PC-9 (cell line): ENCODE measurements around the gene C10orf143. TPM values are rescaled to one million over a fixed set of nuclear protein-coding genes. Genes with fewer than 3 reads are reported as not detected.

ENCODE experiments used
- BruUV-seq: library from RNA; stranded (reverse); fragments of 400-500 nt; replicated peaks from 2 replicates; lab custom pipeline; 2021; lab: Mats Ljungman, UMichigan
- CTCF ChIA-PET: fragments of 300-600 bp; sonication (Branson Sonifier 250); formaldehyde crosslinking; loops from one replicate; lab custom pipeline; 2022; ENCODE audit warnings: antibody characterized with exemption; lab: Charles Lee
- POLR2A ChIA-PET: fragments of 300-600 bp; sonication (Branson Sonifier 250); formaldehyde crosslinking; loops from one replicate; lab custom pipeline; 2022; ENCODE audit warnings: antibody characterized with exemption; ENCODE audit not compliant: unreplicated experiment; lab: Charles Lee
- DNase-seq, 2 experiments: peaks; one replicate each; pipeline versions ENCODE4 v3.0.0 to v3.0.0-alpha.2; 2015 to 2022; ENCODE audit warnings: mixed read lengths in 1 of 2
- H2AFZ ChIP-seq: fragments of 200-600 bp; sonication (generic); 2 replicates; pipeline ENCODE4 v1.8.1; 2017; ENCODE audit warnings: antibody characterized with exemption
- H3F3A ChIP-seq: fragments of 200-600 bp; sonication (generic); 2 replicates; pipeline ENCODE4 v1.8.1; 2017; ENCODE audit warnings: antibody characterized with exemption, mild to moderate bottlenecking, low read depth; ENCODE audit not compliant: insufficient read depth
- H3K27ac ChIP-seq: fragments of 200-600 bp; sonication (generic); 2 replicates; pipeline ENCODE4 v1.6.1; 2016; ENCODE audit warnings: mixed run types
- H3K27me3 ChIP-seq: fragments of 200-600 bp; sonication (generic); 2 replicates; pipeline ENCODE4 v1.6.1; 2016; ENCODE audit warnings: low read depth, mixed run types; ENCODE audit not compliant: insufficient read depth
- H3K36me3 ChIP-seq: fragments of 200-600 bp; sonication (generic); 2 replicates; pipeline ENCODE4 v1.6.1; 2016; ENCODE audit warnings: low read depth, mixed run types
- H3K4me1 ChIP-seq: fragments of 200-600 bp; sonication (generic); replicated peaks from 2 replicates; pipeline ENCODE4 v1.6.1; 2016; ENCODE audit warnings: mixed run types; ENCODE audit not compliant: insufficient read depth
- H3K4me2 ChIP-seq: fragments of 200-600 bp; sonication (generic); 2 replicates; pipeline ENCODE4 v1.6.1; 2017; ENCODE audit warnings: mixed run types
- H3K4me3 ChIP-seq: fragments of 200-600 bp; sonication (generic); 2 replicates; pipeline ENCODE4 v1.6.1; 2016; ENCODE audit warnings: mixed run types
- H3K79me2 ChIP-seq: fragments of 200-600 bp; sonication (generic); 2 replicates; pipeline ENCODE4 v1.6.1; 2017; ENCODE audit warnings: low read depth, mixed run types
- H3K9me2 ChIP-seq: fragments of 200-600 bp; sonication (generic); 2 replicates; pipeline ENCODE4 v1.8.1; 2017; ENCODE audit warnings: mild to moderate bottlenecking; ENCODE audit not compliant: insufficient read depth
- H3K9me3 ChIP-seq: fragments of 200-600 bp; sonication (generic); 2 replicates; pipeline ENCODE4 v1.8.1; 2016; ENCODE audit warnings: low read depth; ENCODE audit not compliant: insufficient read depth
- H4K20me1 ChIP-seq: fragments of 200-600 bp; sonication (generic); 2 replicates; pipeline ENCODE4 v1.8.1; 2017; ENCODE audit not compliant: insufficient read depth
- EZH2 ChIP-seq: fragments of 200-600 bp; sonication (generic); IDR thresholded peaks from 2 replicates; pipeline ENCODE4 v1.8.0; 2017; ENCODE audit warnings: antibody characterized with exemption, low read depth
- intact Hi-C: fragments of 100-400 bp; cut with micrococcal nuclease; formaldehyde crosslinking; loops from one replicate; pipeline ENCODE4 v1.10.0; 2022; ENCODE audit not compliant: unreplicated experiment
- total RNA-seq: library from RNA; stranded (reverse); gene quantifications from 2 replicates; pipeline ENCODE4 v1.2.3, GENCODE V29; 2021
- TF ChIP-seq, protein P1 (sequence below): fragments of 200-600 bp; sonication (generic); conservative IDR thresholded peaks from 2 replicates; pipeline ENCODE4 v1.6.1; 2017; ENCODE audit warnings: mixed run types, antibody characterized with exemption, mild to moderate bottlenecking, moderate library complexity

The C10orf143 gene
- total RNA-seq, 1 experiment from 2014 or later, result 2.8 TPM

DNA sequence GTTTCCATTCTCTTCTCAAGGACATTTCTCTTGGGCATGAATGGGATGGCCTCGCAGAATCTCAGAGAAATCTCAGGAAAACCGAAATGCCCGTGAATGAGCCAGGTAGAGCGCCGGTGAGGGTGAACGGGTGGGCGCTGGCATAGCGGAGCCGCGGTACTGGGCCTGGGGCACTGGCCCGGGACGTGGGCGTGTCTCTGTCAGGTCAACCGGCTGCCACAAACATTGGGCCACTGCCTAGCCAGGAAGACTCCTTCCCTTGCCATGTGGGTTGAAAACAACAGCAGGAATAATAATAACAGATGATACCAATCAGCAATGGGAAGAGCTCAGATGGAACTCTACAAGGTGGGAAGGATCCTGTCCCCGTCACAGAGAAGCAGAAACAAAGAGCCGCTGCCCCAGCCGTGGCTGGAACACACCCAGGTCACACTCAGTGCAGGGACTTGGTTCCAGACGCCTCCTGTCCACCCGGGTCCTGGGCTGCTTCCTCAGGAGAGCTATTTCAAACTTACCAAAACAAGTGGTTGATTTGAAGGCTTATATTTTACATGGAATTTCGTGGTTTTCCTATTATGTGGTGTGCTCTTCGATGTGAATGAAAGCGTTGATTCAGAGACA, 95.4 kb downstream of the C10orf143 start:
- Histone ChIP-seq H3K4me3 (no peak overlapping the region), H3K79me2 (no peaks in the 10 kb centered on the region), H3K27ac (no peak overlapping the region), H3K27me3 (no peaks in the 10 kb centered on the region), H3K9me2 (no peaks in the 10 kb centered on the region), H4K20me1 (no peaks in the 10 kb centered on the region), H3K9me3 (no peaks in the 10 kb centered on the region), H3F3A (no peaks in the 10 kb centered on the region), H2AFZ (no peak overlapping the region), H3K4me1 (no peaks in the 10 kb centered on the region), H3K36me3 (no peaks in the 10 kb centered on the region), H3K4me2 (no peak overlapping the region)
- ChIA-PET CTCF (no interaction called here), POLR2A (no interaction called here)
- BruUV-seq, result no TSS peak
- intact Hi-C loops, result no loop called here
- no peak for TF ChIP-seq EZH2
- TF ChIP-seq, protein P1, sequence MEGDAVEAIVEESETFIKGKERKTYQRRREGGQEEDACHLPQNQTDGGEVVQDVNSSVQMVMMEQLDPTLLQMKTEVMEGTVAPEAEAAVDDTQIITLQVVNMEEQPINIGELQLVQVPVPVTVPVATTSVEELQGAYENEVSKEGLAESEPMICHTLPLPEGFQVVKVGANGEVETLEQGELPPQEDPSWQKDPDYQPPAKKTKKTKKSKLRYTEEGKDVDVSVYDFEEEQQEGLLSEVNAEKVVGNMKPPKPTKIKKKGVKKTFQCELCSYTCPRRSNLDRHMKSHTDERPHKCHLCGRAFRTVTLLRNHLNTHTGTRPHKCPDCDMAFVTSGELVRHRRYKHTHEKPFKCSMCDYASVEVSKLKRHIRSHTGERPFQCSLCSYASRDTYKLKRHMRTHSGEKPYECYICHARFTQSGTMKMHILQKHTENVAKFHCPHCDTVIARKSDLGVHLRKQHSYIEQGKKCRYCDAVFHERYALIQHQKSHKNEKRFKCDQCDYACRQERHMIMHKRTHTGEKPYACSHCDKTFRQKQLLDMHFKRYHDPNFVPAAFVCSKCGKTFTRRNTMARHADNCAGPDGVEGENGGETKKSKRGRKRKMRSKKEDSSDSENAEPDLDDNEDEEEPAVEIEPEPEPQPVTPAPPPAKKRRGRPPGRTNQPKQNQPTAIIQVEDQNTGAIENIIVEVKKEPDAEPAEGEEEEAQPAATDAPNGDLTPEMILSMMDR, result no peak
- DNase-seq, result no peak

DNA sequence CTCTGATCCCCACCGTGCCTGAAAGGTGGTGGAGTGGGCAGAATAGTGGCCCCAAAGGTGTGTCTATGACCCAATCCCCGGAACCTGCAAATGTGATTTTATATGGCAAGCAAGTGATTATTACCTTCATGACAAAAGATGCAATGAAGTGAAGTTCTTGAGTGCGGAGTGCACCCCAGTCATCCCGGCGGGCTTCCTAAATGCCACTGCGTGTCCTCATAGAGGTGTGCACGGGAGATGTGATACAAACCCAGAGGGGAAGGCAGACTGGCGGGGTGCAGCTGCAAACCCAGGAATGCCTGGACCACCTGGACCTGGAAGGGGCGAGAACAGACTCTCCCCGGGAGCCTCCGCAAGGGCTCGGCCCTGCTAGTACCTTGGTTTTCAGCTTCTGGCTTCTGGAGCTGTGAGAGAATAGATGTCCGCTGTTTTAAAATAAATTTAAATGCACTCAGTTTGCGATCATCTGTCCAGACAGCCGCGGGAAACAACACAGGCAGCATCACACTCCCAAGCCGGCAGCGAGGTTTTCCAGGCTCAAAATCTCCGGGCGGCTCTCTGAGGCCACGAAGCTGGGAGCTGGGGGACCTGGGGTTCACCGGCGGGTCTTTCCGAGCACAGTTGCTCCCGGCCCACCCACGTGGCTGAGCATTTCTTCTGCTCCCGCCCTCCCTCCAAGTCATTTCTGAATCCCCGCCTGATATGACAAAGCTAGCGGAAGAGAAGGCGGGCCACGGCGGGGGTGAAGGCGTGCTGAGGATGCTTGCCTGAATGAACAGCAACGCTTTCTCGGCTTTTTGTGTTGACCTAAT, 96.2 kb downstream of the C10orf143 start:
- Histone ChIP-seq H2AFZ (no peak overlapping the region), H3F3A (no peaks in the 10 kb centered on the region), H3K9me2 (no peaks in the 10 kb centered on the region), H3K27me3 (no peaks in the 10 kb centered on the region), H4K20me1 (no peaks in the 10 kb centered on the region), H3K4me3 (no peak overlapping the region), H3K27ac (no peak overlapping the region), H3K4me2 (no peak overlapping the region), H3K4me1 (no peaks in the 10 kb centered on the region), H3K79me2 (no peaks in the 10 kb centered on the region), H3K36me3 (no peaks in the 10 kb centered on the region), H3K9me3 (no peaks in the 10 kb centered on the region)
- ChIA-PET CTCF (no interaction called here), POLR2A (no interaction called here)
- no TSS peak for BruUV-seq
- DNase-seq, result no peak
- no peak for TF ChIP-seq EZH2
- TF ChIP-seq, protein P1, result no peak
- intact Hi-C loops, result no loop called here

Other genes with a start within 250 kb of the C10orf143 start
- gene EBF3, start 146.6 kb downstream of the C10orf143 start, total RNA-seq, result not detected in 2 replicates
- 69.0 and 78.0 TPM in 2 replicates for gene GLRX3, start 25.6 kb upstream of the C10orf143 start, total RNA-seq